Middle frontal gyrus (tissue), 1 donor: ENCODE data around the gene NMS.
A peak's percentile ranks its signal among the peaks of the same experiment; 100 is the strongest.
"Not testable (repeated sequence)": the region's sequence is repeated elsewhere in the genome, so short reads cannot be mapped to it uniquely, and the experiment has no call there.

Source experiments
- DNase-seq: peaks from one replicate; pipeline ENCODE4 v3.0.0-alpha.2; 2015; ENCODE audit warnings: low spot score; ENCODE audit errors: extremely low spot score

The NMS gene, protein sequence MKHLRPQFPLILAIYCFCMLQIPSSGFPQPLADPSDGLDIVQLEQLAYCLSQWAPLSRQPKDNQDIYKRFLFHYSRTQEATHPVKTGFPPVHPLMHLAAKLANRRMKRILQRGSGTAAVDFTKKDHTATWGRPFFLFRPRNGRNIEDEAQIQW

DNA sequence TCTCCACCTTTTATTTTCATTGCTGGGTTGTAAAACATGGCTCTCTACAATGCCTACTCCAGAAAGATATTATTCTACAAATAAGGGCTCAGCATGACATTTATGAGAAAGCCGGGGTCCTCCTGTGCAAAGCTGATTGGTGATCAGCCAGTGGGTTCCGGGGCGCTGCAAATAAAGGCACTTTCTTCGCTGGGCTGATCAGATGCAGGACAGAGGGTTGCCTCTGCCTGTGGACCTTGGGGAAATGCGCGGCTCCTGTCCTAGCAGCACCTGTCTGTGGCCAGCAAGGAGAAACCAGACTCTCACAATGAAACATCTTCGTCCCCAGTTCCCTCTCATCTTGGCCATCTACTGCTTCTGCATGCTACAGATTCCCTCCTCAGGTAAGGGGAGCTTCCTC is at the start of gene NMS:
TSS of gene NMS (plus strand) at position 301 of the 400 bp plus-strand sequence. CDS start at position 308, 7 bp downstream.
- DNase-seq, result no peak

DNA sequence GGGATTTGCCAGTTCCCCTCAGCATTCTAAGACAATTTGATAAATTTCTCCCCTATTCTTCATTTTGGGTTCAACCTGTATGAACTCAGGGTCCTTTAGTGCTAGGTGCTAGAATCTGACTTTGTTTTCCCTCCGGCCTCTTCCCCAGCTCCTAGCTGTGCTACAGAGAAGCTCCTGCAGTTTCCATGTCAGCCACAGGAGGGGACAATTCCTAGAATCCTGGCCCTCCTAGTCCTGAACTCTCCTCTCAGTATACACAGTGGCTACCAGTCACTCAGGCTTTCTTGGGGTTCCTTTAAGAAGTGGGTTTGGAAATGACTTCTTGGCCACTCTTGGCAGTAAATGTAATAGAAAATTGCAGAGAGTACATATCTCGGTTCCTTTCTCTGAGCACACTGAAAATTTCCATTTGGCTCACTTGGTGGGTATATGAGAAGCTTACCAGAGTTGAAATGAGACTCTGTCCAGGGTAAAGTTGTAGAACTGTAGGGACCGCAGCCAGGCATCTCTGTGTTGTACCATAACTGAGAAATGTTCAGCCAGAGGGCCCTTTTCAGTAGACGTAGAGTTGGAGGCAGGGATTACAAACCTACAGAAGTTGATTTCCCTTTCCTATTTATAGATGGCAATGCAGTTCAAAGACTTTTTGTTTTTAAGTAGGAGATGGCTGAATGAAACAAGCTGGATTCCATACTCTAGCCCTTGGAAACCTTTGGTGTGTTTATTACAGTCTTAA is 47.8 kb upstream of the NMS start:
- no peak for DNase-seq

DNA sequence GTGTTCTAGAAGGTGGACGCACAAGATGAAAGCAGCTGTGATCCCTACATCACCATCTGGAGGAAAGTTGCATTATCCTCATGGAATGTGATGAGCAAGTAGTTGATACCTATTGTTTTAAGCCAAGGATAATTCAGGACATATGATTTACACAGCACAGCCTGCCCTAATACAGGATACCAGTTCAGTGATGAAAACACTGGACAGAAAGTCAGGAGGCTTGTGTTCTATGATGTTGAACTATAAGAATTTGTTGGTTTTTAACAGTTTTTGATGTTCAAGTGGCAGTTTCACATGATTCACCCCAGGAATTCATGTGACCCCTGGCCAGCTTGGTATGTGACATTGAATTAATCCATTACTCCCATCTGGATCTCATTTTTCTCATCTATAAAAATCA is 46.7 kb upstream of the NMS start:
- no peak for DNase-seq

DNA sequence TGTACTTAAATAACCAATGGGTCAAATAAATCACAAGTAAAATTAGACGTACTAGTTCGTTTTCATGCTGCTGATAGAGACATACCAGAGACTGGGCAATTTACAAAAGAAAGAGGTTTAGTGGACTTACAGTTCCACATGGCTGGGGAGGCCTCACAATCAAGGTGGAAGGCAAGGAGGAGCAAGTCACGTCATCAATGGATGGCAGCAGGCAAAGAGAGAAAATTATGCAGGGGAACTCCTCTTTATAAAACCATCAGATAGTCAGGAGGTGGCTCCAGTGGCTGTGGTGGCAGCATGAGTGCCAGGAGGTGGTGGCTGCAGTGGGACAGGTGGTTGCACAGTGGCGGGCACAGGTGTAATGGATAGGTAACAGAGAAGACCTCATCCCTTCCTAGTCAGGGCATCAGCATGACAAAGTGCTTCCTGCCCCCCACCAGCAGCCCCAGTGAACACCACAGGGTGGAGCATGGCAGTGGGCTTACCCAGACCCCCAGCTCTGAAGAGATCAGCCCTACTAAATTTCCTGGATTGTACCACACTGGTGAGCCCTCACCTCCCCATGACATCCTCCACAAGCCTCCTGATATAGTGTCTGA is 45.9 kb upstream of the NMS start:
- DNase-seq, result no peak

DNA sequence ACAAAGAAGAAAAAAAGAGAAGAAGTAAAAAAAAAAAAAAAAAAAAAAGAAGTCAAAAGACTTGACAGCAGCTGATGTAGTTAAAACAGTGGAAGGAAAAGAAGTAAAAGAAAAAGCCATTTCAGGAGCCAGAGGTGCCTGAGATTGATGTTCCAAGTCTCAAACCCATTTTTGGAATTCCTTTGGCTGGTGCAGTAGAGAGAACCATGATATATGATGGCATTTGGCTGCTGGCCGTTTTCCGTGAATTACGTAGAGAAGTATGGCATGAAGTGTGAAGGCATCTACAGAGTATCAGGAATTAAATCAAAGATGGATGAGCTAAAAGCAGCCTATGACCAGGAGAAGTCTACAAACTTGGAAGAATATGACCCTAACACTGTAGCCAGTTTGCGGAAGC is 45.2 kb upstream of the NMS start:
- DNase-seq, result no peak

DNA sequence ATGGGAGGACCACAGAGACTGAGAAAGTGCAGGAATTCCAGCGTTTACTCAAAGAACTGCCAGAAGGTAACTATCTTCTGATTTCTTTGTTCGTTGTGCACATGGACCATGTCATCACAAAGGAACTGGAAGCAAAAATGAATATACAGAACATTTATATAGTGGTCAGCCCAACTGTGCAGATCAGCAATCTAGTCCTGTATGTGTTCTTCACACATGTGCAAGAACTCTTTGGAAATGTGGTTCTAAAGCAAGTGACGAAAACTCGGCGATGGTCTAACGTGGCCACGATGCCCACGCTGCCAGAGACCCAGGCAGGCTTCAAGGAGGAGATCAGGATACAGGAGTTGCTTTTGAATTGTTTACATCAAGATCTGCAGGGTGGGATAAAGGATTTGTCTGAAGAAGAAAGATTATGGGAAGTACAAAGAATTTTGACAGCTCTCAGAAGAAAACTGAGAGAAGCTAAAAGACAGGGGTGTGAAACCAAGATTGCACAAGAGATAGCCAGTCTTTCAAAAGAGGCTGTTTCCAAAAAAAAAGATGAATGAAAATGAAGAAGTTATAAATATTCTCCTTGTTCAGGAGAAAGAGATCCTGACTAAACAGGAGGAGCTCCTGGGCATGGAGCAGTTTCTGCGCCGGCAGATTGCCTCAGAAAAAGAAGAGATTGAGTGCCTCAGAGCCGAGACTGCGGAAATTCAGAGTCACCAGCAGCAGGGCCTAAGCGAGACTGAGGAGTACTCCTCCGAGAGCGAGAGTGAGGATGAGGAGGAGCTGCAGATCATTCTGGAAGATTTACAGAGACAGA is 44.5 kb upstream of the NMS start:
- DNase-seq, result peak; percentile 11

DNA sequence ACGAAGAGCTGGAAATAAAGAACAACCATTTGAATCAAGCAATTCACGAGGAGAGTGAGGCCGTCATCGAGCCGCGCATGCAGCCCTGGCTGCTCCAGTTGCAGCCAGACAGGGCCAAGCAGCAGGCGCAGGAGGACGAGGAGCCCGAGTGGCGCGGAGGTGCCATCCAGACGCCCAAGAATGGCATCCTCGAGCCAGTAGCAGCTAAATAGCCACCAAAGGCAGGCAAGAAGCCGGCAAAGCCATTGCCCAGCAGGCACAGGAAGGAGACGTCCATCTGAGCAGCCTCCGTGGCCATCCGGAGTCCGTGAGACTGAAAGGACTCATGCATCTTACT is 43.9 kb upstream of the NMS start:
- no peak for DNase-seq

DNA sequence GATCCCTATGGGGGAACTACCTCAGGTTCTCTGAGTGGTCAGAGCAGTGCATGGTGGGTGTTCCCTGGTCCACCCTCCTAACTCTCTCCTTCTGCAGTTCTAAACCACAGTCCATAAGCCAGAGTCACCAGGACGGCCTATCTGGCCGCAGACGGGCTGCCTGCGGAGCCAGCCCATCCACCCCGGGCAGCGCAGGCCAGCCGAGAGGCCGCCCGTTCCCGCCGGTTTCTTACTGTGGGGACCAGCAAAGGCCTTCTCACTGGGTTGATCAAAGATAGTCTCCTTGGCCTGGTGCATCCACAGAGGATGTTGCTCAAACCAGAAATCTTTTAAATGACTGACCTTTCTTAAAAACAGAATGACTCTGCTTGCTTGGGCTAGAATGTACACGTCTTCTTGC is 43.2 kb upstream of the NMS start:
- no peak for DNase-seq

DNA sequence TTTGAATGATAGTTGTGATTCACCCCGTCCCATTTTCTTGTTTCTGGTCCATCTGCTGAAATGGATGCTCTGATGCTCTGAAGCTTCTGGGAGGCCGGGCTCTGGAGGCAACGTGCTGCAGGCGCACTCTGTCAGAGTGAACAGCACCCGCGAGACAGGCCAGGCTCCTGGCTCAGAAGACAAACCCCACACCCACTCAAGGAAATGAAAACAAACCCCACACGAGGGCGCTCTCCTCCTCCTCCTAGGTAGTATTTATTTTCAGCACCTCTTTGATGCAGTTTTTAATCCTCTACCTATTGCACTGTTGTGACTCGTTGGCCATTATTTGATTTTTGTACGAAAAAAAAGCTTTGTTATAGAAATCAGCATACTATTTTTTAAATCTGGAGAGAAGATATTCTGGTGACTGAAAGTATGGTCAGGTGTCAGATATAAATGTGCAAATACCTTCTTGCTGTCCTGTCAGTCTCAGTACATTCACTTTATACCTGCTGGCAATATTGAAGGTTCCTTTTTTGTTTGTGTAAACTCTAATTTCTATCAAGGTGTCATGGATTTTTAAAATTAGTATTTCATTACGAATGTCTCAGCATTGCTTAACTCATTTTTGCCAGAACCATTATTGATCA is 42.5 kb upstream of the NMS start:
- DNase-seq, result peak; percentile 56

DNA sequence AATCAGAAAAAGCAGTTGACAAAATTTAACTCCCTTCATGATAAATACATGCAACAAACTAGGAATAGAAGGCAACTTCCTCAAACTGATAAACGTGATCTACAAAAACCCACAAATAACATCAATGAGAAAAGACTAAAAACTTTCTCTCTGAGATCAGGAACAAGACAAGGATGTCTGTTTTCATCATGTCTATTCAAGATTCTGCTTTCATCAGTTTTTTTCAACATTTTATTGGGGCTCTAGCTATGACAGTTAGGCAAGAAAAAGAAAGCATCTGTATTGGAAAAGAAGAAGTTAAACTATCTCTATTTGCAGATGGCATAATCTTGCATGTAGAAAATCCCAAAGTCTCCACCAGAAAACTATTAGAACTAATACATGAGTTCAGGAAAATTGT is 40.6 kb upstream of the NMS start:
- DNase-seq, result no peak

DNA sequence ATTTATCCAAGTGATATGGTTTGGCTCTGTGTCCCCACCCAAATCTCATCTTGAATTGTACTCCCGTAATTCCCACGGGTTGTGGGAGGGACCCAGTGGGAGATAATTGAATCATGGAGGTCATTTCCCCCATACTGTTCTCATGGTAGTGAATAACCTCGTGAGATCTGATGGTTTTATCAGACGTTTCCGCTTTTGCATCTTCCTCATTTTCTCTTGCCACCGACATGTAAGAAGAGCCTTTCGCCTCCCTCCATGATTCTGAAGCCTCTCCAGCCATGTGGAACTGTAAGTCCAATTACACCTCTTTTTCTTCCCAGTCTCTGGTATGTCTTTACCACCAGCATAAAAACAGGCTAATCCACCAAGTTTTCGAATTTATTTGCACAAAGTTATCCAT is 32.5 kb upstream of the NMS start:
- DNase-seq, result no peak

DNA sequence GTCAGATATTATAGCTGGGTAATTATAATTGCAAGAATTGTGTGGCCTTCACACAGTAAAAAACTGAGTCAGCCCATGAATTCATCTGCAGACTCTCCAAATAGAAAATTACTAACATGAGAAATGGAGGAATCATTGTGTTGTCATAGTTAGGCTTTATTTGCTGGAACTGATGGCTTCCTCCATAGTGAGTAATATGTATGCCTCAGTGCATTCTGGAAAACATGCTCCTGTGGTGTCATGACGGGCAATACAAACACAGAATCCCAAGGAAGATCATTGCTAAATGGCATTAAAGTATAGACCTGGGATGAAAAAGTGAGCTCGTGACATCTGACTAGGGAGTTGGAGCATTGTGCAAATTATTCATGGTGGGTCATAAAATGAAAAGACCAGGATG is 23.6 kb upstream of the NMS start:
- no peak for DNase-seq

DNA sequence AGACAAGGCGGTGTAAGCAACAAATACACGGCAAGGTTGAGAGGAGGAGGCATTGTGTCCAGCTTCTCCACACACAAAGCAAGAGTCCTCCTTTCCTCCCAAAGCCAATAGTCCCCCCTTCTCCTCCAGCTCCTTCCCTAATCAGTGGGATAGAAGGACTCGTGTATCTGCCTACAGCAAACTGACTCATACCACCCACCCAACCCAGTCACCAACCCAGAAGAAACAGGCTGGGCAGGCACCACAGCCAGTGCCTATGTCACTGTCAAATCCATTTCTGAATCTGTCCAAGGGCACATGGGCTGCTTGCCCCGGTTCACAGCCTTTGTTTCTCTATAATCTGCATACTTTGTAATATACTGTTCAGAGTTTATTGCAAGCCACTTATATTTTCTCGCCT is 19.2 kb upstream of the NMS start:
- DNase-seq, result no peak

DNA sequence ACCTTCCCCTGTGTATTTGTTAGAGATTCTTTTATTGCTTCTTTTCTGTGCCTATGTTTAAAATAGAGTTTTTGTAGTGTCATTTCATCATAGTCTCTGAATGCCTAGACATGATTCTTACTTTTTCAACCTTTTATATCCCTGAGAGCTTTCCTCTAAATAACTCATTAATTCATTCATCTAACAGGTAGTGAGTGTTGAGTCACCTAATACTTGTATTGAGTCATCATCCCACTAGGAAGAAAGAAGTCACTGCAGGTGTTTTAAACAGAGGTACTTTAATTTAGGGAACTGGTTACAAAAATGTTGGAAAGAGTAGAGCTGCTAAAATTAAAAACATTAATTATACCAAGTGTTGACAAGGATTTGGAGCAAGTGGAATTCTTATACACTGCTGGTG is 18.5 kb upstream of the NMS start:
- DNase-seq, result no peak

DNA sequence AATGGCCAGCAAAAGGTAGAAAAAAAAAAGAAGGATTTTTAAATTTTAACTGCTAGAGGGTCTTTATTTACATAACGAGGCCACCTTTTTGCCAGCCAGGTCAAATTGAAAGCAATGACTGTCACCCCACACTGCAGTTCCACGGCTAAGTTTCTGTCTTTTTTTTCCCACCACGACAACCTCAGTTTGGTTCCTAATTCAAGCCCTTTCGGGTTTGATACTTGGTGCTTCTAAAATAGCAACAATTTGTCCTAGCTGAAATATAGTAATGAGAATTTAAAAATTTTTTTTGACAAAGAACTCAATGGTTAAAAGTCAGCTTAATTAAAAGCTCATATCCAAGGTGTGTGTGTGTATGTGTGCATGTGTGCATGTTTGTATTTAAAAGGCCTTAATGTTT is 16.4 kb upstream of the NMS start:
- DNase-seq, result no peak

DNA sequence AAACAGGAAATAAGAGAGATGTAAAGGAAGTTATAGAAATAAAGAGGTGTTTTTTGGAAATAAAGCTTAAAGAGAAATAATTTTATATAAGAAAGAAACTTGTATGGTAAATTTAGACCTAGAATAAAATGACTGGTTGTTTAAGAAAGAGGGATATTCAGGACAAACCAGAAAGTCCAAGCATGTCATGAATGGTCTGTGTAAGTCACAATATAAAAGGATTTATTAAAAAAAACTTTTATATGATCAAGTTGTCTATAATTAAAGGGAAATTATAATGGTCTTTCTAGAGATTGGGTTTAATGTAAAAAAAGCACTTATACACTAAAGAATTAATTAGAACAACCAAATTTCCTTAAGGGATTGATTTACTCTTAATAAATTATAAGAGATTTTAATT is 13.9 kb upstream of the NMS start:
- DNase-seq, result not testable (repeated sequence)

DNA sequence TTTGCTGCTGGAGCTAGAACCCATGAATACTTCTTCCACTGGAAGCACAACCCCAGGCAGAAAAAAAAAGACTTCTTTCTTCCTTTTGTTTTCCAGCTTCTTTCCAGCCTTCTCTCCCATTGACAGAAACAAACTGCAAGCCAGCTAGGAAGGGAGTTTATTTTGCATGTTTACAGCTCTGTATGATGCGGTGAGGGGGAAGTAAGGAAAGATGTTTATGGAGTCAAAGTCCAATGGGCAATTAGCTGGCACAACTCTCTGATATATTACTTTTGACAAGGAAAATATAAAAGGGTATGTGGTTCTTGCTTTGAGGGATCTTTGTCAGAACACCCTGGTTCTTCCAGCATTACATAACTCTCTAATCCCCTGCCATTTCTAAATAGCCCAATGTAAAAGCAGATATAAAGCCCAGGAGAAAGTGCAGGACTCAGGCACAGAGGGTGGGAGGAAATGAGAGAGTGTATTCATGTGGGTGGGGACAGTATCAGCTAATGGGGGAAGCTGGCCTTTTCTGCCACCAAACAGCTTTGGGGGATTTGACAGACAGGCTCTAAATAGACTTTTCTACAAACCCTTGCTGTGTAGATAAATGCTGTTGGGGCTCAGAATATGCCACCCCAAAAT is 9.3 kb upstream of the NMS start:
- DNase-seq, result no peak

DNA sequence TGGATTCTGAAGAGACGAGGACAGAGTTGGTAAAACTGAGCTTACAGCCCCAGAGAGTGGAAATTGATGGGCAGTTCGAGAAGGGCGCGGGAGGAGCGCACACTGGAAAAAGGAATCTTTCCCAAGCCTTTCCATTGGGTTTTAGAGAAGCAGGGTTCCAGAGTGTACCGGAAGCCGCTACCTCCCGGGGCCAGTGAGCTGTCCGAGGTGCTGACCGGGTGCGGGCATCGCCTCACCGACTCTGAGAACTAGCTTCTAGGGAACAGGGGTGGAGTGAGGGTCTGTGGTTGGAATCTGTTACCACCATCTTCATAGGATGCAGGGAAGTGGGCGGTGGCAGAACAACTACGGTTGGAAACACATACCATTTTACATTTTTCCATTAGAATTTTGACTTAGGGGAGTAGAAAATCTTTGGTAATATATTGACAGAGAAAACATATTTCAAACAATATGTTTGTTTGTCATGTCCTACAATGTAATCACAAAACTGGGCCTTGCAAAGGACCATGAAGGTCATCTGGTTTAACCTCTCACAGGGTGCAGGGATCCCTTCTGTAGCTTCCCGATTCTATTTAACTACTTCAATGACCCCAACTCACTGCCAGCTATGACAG is 724 bp downstream of the NMS start:
- DNase-seq, result no peak

DNA sequence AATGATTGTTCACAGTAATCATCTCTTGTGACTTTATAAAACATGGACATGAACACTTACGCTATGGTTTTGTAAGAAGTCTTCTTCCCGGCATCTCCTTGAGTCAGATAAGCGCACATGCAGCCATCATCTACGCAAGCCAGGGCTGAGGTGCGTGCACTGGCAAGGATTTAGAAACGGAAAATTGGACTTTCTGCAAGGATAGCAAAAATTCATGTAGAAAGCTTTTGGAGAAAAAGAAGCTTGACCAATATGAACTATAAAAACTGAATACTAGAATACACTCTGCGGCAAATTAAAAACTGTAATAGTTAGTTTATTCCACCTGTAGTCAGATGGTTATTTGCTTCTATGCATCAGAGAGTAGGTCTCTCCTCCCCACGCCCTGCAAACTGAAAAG is 6.3 kb downstream of the NMS start:
- DNase-seq, result no peak

DNA sequence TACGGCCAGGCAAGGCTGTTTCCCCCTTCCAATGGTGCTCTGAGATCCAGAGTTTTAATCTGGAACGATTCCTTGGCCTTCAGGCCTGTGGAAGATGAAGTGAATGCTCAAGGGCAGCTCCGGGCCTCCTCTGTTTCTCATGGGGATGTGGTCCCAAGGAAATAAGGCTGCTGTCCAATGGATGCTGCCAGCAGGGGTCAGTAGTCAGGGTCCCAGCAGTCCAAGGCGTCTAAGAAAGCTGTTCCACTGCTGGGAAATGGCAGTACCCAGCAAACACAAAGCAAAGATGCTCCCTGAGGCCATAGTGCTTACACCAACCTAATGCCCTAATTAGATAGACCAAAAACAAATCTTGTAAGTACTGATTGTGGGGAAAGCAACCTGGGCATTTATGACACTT is 12.5 kb downstream of the NMS start:
- no peak for DNase-seq

DNA sequence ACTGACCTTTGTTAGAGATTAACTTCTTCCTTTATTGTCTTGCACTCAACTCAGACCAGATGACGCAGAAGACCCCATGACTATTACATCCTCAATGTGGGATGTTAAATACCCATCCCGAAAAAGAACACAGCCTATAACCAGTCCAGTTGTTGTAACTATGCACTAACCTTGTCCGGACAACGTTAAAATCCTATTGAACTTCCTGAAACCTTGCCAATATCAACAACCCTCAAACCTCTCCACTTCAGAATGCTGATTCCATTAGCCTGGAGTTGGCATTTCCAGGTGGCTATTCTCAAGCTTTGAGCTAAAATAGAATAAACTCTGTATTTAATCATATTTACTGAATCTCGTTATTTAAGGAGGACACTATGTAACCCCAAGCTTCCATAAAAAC is 13.6 kb downstream of the NMS start:
- DNase-seq, result no peak
